ES-I3 (cell line): ENCODE data around the gene ELOF1.
"Not testable (repeated sequence)": the region's sequence is repeated elsewhere in the genome, so short reads cannot be mapped to it uniquely, and the experiment has no call there.

Experiments
- H3K36me3 ChIP-seq: 2 replicates; pipeline ENCODE4 v1.6.1; 2013; ENCODE audit warnings: mild to moderate bottlenecking, low read length, control low read depth, moderate library complexity; ENCODE audit not compliant: insufficient read depth
- H3K4me1 ChIP-seq: 2 replicates; pipeline ENCODE4 v1.6.1; 2013; ENCODE audit warnings: mild to moderate bottlenecking, control low read depth, low read length; ENCODE audit not compliant: insufficient read depth
- H3K9ac ChIP-seq: 2 replicates; pipeline ENCODE4 v1.6.1; 2013; ENCODE audit warnings: low read depth, mild to moderate bottlenecking, low read length, moderate library complexity
- H3K9me3 ChIP-seq: 2 replicates; pipeline ENCODE4 v1.6.1; 2013; ENCODE audit warnings: mild to moderate bottlenecking, low read length, moderate library complexity; ENCODE audit not compliant: control insufficient read depth, insufficient read depth

The ELOF1 gene

DNA sequence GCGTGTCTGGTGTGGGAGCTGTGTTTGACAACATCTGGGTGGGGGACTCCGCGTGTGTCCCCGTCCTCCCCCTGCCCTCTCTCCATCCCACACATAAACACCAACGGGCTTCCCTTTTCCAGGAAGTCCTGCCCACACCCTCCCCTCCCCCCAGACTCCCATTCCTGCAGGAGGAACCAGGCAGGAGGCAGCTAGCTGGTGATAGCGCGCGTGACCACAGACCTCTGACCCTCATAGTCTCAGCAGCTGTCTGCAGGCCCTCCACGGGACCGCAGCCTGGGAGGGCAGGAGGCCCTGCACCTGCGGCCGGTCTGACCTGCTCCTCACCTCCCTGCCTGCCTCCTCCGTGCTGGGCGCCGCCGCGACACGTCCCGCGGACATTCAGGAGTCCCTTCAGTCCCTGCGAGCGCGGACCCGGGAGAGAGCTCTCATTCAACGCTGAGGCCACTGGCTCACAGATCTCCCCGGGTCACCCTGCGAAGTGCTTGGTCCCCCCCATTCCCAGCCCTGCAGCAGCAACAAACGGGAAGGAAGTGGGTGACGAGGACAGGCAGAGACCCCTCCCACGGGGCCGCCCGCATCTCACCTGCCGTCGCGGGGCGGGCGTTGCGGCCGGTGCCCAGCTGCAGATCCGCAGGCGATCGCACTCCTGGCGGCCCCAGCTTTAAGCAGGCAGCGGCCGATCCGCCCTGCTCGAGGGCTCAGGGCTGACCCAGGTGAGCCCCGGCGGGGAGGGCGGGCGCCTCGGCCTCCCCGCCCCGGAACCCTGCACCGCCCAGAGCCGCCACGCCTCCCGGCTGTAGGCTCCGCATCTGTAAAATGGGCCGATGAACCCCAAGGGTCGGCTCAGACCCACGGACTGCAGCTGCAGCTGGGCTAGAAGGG is 19.5 kb upstream of the ELOF1 start:
- no peaks in the 10 kb centered on the region for H3K9me3 ChIP-seq
- no peaks in the 10 kb centered on the region for H3K36me3 ChIP-seq
- H3K9ac ChIP-seq, result peak overlapping the region; percentile 21; the same call in 1 of the 2 replicates
- peaks cover 5% of the 10 kb centered on the region for H3K4me1 ChIP-seq

DNA sequence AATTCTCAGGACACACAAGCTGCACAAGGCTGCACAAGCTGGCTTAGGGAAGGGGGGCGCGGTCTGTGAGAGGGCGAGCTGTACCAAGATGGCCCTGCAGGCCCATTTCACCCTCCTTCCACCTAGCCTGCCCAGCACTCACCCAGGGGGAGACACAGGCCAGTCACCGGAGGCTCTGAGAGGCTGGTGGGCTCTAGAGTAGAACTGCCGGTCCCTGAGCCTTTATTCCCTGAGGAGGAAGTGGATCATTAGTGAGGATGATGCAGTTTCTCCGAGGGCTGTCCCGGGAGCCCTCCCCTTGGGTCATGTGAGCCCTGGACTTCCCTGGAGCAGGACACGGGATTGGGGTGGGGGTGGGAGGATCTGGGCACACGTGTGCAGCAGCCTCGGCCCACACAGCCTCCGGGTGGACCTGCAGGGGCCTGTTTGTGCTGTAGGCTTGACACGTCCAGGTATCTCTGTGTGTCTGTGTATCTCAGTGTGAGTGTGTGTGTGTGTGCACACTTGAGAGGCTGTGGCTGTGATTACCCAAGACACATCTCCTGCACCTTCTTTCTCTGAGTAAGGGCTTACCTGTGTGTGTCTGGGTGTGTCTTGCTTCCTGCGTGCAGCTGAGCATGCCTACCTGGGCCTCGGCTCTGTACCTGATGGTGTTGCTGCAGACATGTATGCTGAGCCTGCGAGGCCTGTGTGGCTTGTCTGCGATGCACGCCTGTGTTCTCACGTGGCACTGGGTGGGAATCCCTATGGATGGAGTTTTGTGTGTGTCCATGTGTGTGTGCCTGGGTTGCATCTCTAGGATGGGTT is 18.6 kb upstream of the ELOF1 start, which contains the start of gene ACP5:
Gene ACP5, minus strand, starts transcription at position 195 of the 807 bp plus-strand sequence. CDS start 328 bp downstream, outside the sequence.
- Histone ChIP-seq H3K9me3 (no peaks in the 10 kb centered on the region), H3K9ac (peak within 1 kb of the TSS; percentile 21; the same call in 1 of the 2 replicates), H3K36me3 (no peaks in the 10 kb centered on the region), H3K4me1 (peaks cover 5% of the 10 kb centered on the region)

DNA sequence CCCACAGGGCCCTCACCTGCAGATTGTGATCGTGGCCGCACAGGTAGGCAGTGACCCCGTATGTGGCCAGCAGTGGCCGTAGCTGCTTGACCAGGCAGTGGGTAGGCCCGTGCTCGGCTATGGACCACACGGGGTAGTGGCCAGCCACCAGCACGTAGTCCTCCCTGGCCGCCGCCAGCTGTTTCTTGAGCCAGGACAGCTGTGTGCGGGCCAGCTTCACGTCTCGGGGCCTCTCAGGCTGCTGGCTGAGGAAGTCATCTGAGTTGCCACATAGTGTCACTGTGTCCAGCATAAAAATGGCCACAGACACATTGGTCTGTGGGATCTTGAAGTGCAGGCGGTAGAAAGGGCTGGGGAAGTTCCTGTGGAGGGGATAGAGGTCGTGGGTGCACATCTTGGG is 17.2 kb upstream of the ELOF1 start:
- Histone ChIP-seq H3K9ac (no peak overlapping the region), H3K4me1 (peaks cover 5% of the 10 kb centered on the region), H3K9me3 (no peaks in the 10 kb centered on the region), H3K36me3 (no peaks in the 10 kb centered on the region)

DNA sequence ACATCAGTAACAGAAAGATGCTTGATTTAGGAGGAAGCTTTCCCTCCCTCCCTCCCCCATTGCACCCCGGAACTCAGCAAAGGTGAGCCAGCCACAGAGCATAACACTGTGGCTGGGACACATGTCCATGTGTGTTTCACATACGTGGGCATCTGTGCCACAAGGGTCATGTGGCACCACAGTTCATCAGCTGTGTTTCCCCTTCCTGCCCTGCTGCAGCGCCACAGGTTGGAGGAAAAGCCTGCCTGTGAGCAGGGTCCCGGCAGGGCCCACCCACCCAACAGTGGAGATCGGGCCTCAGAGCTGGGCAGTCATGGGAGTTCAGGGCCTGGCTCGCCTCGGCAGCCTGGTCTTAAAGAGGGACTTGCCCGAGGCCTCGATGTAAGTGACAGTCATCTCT is 15.7 kb upstream of the ELOF1 start:
- H3K36me3 ChIP-seq, result no peaks in the 10 kb centered on the region
- no peak overlapping the region for H3K9ac ChIP-seq
- H3K9me3 ChIP-seq, result no peaks in the 10 kb centered on the region
- H3K4me1 ChIP-seq, result peaks cover 5% of the 10 kb centered on the region

DNA sequence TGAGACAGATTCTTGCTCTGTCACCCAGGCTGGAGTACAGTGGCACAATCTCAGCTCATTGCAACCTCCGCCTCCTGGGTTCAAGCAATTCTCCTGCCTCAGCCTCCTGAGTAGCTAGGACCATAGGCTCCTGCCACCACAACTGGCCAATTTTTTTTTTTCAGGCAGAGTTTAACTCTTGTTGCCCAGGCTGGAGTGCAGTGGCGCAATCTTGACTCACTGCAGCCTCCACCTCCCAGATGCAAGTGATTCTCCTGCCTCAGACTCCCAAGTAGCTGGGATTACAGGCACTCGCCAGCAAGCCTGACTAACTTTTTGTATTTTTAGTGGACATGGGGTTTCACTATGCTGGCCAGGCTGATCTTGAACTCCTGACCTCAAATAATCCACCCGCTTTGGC is 14.7 kb upstream of the ELOF1 start:
- H3K4me1 ChIP-seq, H3K9ac ChIP-seq, H3K36me3 ChIP-seq, H3K9me3 ChIP-seq: not testable (repeated sequence)

DNA sequence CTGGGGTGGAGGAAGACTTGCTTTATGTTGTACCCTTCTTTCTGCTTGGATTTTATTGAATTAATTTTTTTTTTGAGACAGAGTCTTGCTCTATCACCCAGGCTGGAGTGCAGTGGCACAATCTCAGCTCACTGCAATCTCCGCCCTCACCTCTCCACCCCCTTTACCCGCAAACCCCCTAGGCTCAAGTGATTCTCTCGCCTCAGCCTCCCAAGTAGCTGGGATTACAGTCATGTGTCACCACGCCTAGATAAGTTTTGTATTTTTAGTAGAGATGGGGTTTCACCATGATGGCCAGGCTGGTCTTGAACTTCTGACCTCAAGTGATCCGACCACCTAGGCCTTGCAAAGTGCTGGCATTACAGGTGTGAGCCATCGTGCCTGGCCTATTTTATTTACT is 14.3 kb upstream of the ELOF1 start:
- not testable (repeated sequence) for H3K36me3 ChIP-seq, H3K4me1 ChIP-seq, H3K9ac ChIP-seq, H3K9me3 ChIP-seq

DNA sequence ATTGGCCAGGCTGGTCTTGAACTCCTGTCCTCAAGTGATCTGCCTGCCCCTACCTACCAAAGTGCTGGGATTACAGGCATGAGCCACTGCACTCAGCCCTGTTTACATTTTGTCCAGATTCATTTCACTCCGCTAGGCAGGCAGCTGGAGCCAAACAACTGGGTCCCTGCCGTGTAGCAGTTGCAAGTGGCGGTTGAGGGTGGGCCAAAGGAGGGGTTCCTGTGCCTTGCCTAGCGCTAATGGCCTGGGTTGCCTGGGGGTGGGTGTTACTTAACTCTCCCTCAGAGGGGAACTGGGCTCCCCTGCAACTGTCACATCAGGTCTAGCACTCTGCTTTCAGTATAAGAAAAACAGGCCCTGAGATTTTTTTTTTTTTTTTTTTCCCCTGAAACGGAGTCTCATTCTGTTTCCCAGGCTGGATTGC is 11.0 kb upstream of the ELOF1 start:
- Histone ChIP-seq H3K36me3 (no peaks in the 10 kb centered on the region), H3K4me1 (no peaks in the 10 kb centered on the region), H3K9me3 (no peaks in the 10 kb centered on the region), H3K9ac (no peak overlapping the region)

DNA sequence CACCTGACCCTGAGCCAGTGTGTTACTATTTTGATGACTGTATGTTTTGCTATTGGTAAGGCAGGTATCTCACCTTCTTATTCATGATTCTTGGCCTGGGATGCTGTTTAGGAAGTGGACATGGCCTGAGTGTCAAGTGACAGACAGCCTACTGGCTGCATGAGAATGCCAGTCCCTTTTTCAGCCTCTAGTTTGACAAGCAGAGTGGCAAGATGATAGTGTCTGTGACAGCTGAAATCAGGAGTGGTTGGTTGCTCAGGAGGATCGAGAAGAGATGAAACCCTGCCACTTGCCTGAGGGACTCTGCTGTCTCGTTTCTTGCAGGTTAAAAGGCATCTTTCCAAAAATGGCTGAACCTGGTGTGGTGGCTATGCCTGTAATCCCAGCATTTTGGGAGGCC is 7.1 kb upstream of the ELOF1 start:
- Histone ChIP-seq H3K36me3 (no peaks in the 10 kb centered on the region), H3K9me3 (no peaks in the 10 kb centered on the region), H3K4me1 (no peaks in the 10 kb centered on the region), H3K9ac (no peak overlapping the region)

DNA sequence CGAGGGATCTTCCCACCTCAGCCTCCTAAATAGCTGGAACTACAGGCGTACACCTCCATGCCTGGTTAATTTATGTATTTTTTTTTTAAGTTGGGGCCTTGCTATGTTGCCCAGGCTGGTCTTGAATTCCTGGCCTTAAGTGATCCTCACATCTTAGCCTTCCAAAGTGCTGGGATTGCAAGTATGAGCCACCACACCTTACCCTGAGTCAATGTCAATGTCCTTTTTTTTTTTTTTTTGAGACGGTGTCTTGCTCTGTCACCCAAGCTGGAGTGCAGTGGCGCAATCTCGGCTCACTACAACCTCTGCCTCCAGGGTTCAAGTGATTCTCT is 6.6 kb upstream of the ELOF1 start:
- not testable (repeated sequence) for H3K36me3 ChIP-seq, H3K9me3 ChIP-seq, H3K4me1 ChIP-seq, H3K9ac ChIP-seq

DNA sequence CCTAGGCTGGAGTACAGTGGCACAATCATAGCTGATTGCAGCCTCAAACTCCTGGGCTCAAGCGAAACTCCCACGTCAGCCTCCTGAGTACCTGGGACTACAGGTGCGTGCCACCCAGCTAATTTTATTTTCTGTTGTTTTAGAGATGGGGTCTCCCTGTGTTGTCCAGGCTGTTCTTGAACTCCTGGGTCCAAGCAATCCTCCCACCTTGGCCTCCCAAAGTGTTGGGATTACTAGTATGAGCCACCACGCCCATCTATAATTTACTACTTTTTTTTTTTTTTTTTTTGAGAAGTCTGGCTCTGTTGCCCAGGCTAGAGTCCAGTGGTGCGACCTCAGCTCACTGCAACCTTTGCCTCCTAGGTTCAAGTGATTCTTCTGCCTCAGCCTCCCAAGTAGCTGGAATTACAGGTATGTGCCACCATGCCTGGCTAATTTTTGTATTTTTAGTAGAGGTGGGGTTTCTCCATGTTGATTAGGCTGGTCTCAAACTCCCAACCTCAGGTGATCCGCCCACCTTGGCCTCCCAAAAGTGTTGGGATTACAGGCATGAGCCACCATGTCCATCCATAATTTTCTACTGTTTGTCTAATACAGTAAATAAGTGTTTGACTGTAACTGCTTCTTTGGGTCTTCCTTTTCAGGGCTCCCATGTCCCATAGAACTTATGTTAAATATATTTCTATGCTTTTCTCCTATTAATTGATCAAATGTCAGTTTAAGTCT is 5.2 kb upstream of the ELOF1 start:
- H3K9me3 ChIP-seq, H3K4me1 ChIP-seq, H3K36me3 ChIP-seq, H3K9ac ChIP-seq: not testable (repeated sequence)

DNA sequence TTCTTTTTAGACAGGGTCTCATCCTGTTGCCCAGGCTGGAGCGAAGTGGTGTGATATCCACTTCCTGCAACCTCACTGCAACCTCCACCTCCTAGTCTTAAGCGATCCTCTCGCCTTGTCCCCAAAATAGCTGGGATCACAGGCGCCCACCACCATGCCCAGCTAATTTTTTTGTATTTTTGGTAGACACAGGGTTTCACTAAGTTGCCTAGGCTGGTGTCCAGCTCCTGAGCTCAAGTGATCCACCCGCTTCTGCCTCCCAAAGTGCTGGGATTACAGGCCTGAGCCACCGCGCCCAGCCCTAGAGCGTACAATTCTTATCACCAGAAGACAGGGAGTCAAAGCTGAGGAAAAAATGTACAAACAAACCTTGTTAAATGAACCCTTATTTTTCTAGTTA is 4.5 kb upstream of the ELOF1 start:
- H3K36me3 ChIP-seq, result no peaks in the 10 kb centered on the region
- no peaks in the 10 kb centered on the region for H3K9me3 ChIP-seq
- H3K4me1 ChIP-seq, result no peaks in the 10 kb centered on the region
- H3K9ac ChIP-seq, result no peak overlapping the region

DNA sequence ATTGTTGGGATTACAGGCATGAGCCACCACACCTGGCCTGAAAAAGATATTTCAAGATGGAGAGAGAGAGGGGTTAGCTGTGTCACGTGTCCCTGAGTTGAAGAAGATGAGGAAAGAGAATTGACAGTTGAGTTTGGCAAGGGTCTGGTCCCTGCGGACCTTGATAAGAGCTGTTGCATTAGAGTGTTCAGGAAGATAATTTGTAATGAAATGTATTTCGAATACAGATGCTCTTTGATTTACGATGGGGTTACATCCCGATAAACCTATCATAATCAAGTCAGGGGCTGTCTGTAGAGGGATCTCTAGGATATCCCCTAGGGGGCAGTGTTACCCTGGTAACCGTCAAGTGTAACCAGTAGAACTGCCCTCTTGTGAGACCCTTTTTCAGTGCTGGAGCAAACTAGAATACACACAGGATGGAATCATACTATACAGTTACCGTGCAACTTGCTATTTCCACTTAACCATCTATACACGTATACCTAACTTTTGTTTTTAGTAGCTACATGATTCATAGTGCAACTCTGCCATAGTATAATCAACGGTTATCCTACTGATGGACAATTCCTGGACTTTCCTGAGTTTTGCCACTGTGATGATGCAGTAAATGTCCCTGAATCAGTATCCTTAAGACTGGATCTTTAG is 1.5 kb upstream of the ELOF1 start:
- Histone ChIP-seq H3K9ac (peak overlapping the region; percentile 90; the same call in 1 of the 2 replicates), H3K4me1 (peaks cover 4% of the 10 kb centered on the region; the same call in 1 of the 2 replicates), H3K9me3 (no peaks in the 10 kb centered on the region), H3K36me3 (peaks cover 2% of the 10 kb centered on the region; the same call in 1 of the 2 replicates)

DNA sequence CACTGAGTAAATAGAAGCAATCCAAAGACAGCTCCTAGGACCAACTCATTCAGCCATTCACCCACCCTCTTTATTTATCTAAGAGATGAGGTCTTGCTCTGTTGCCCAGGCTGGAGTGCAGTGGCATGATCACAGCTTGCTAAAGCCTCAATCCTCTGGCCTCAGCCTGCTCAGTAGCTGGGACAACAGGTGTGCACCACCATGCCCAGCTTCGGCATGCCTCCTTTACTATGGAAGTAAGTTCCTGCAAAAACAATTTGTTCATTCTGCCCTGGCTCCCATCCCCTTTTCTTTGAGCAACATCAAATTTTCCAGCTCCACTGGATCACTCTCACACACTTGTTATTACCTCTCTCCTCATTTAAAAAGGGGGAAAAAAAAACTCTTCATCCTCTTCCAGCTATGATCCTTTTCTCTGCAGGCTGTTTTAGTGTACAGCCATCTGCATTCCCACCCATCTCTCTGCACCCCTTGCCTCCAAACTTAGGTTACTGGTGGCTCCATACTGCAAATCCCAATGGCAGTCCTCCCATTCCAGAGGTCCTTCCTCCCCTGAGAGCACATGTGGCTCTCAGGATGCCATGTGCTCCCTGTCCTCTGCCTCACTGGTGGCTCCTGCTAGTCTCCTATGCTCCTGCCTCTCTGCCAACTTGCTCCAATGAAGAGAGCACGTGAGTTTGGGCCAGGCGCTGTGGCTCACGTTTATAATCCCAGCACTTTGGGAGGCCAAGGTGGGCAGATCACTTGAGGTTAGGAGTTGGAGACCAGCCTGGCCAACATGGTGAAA is 2.2 kb downstream of the ELOF1 start:
- Histone ChIP-seq H3K9ac (no peak overlapping the region), H3K9me3 (no peaks in the 10 kb centered on the region), H3K4me1 (peaks cover 4% of the 10 kb centered on the region), H3K36me3 (peaks cover 2% of the 10 kb centered on the region; the same call in 1 of the 2 replicates)
